Right renal pelvis (tissue), 4 donors: ENCODE results near the gene B3GAT2. TPM values are rescaled to one million over a fixed set of nuclear protein-coding genes. Genes with fewer than 3 reads are reported as not detected.
A peak's percentile ranks its signal among the peaks of the same experiment; 100 is the strongest.
"Not testable (repeated sequence)": the region's sequence is repeated elsewhere in the genome, so short reads cannot be mapped to it uniquely, and the experiment has no call there.

ENCODE experiments used
- DNase-seq, 4 donors: peaks; one replicate each; pipeline ENCODE4 v3.0.0-alpha.2; 2013; ENCODE audit warnings: low read depth in 4 of 4, low spot score in 3 of 4, missing footprints in 1 of 4
- polyA plus RNA-seq, 4 donors: library from polyadenylated mRNA; unstranded; fragments of 120-200 nt; gene quantifications; one replicate each; pipeline ENCODE4 v1.2.1, GENCODE V29; 2013; ENCODE audit not compliant: insufficient read length in 4 of 4

B3GAT2 gene
- 1 to 10 TPM; 1.1 to 1.7 (median 1.6) TPM for polyA plus RNA-seq

DNA sequence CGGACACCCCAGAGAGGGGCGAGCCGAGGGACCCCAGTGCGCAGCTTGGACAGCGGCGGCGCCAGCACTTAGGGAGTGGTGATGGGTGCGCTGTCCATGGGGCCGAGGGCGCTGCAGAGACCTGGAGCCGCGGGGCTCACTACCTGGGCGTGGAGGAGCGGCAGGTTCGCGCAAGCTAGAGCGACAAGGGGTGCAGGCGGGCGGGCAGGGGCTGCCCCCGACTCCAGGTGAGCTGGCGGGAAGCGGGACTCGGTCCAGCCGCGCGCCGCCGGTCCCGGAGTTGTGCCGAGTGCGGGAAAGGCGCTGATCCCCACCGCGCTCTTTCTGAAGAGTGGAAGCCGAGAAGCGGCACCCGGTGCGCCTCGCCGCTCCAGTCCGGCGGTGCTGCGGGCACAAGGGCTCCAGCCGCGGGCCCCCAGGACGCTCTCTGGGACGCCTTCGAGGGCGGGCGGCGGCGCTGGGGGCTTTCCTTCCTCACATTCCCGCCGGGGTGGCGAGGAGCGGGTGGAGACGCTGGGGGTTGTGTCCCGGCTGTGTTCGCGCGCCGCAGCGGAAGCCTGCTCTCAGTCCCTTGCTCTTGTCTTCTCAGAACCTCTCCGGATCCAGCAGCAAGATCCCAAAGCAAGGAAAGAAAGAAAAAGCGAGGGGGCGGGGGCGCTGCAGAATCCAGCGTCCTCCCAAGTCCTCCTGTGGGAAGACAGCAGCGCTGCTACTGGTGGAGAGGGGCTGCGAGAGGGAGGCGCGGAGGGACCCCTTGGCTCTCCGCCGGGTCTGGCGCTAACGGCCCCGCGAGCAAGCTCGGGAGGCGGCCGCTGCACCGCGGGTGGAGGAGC is at the start of gene B3GAT2:
Gene B3GAT2, minus strand, starts transcription at position 610 of the 833 bp plus-strand sequence. CDS start 631 bp downstream, outside the sequence.
- DNase-seq: peak in 1 of 4 donors; percentile 13

DNA sequence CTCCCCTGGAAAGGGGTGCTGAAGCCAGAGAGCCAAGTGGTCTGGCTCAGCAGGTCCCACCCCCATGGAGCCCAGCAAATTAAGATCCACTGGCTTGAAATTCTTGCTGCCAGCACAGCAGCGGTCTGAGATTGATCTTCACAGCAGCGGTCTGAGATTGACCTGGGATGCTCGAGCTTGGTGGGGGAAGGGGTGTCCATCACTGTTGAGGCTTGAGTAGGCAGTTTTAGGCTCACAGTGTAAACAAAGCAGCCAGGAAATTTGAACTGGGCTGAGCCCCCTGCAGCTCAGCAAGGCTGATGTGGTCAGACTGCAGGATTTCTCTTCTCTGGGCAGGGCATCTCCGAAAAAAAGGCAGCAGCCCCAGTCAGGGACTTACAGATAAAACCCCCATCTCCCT is 41.3 kb upstream of the B3GAT2 start:
- DNase-seq: no peak

GRCh38 chr6:70997379-70997778 is 40.5 kb upstream of the B3GAT2 start:
- no peak for DNase-seq

DNA sequence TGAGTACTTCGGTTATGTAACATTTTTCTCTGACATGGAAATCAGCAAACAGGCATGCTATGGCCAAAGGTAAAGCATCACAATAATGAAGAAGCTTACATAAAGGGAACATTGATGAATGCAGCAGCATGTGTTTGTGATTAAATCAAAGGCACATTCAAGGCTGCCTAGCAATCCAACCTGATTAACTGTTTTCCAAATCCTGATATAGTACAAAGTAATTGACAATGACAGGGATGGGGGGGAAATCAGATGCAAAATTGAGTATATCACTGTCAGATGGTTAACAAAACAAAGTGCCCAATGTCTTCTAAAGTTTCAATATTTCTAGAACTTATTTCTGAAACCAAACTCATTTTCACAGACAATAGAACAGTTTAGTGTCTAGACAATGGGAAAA is 39.2 kb upstream of the B3GAT2 start:
- DNase-seq: no peak

DNA sequence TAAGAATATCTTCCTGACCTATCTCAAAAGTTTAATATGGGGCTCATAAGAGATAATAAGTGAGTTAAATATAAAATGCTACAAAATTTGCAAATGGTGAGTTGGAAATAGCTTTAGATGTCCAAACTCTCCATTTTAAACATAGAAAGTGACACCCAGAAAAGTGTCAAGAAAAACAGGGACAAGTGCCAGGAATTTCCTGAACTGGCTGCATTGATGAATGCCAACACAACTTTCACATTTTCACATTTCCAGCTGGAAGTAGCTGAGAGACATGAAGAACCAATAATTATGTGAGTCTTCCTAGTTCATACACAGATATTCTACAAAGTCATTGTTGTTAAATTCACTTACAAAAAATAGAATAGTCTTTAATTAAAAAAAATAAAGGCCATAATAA is 38.6 kb upstream of the B3GAT2 start:
- no peak for DNase-seq

DNA sequence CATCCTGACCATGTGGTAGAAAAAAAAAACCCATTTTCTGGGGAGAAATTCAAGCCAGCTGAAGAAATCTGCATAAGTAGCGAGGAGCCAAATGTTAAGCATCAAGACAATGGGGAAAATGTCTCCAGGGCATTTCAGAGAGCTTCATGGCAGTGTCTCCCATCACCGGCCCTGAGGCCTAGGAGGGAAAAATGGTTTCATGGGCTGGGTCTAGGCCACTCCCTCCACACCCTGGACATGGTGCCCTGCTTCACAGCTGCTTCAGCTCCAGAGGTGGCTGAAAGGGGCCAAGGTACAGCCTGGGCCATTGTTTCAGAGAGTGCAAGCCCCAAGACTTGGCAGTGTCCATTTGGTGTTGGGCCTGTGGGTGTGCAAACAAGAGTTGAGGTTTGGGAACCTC is 34.4 kb upstream of the B3GAT2 start:
- no peak for DNase-seq

DNA sequence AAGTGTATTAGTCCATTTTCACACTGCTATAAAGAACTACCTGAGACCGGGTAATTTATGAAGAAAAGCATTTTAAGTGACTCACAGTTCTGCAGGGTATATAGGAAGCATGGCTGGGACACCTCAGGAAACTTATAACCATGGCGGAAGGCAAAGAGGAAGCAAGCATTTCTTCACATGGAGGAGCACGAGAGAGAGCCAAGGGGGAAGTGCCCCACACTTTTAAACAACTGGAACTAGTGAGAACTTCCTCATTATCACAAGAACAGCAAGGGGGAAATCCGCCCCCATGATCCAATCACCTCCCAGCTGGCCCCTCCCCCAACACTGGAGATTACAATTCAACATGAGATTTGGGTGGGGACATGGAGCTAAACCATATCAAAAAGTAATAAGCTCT is 28.3 kb upstream of the B3GAT2 start:
- no peak for DNase-seq

DNA sequence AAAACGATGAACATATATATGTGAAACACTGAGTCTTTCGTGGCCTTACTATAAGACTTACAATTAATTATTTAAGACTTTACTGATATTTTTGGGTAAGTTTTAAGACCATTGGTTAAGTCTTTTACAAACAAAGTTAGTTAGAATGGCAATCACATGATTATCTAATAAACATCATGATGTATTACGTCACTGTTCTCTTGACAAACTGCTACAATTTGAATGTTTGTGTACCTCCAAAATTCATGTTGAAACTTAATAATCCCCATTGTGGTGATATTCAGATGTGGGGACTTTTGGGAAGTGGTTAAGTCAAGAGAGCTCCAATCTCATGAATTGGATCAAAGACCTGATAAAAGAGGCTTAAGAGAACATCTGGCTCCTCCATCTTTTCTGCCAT is 25.9 kb upstream of the B3GAT2 start:
- DNase-seq: no peak

- peak in 1 of 4 donors; percentile 11 for DNase-seq
Observed at GRCh38 chr6:70980727-70981126, 23.9 kb upstream of the B3GAT2 start.

DNA sequence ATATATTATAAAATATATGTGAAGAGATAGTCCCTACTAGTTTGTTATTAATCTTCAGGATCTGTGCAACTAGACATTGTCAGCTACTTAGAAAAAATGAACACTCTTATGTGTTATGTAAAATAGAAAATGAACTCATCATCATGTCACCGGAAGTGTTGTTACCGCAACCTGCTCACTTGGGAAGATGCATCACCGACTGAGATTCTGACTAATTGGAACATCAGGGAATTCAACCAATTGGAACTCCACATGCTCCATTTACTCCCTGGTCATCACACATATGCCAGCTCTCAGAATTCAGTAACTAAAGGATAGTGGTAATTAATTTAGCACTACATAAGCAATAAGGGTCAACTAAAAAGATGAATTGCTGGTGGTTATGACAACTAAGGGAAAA is 16.7 kb upstream of the B3GAT2 start:
- no peak for DNase-seq

GRCh38 chr6:70967049-70967448 is 10.2 kb upstream of the B3GAT2 start:
- no peak for DNase-seq

- DNase-seq: peak in 1 of 4 donors; percentile 12
Observed at GRCh38 chr6:70957284-70957617, 391 bp upstream of the B3GAT2 start.

GRCh38 chr6:70956191-70956450 is 739 bp downstream of the B3GAT2 start:
- no peak for DNase-seq

DNA sequence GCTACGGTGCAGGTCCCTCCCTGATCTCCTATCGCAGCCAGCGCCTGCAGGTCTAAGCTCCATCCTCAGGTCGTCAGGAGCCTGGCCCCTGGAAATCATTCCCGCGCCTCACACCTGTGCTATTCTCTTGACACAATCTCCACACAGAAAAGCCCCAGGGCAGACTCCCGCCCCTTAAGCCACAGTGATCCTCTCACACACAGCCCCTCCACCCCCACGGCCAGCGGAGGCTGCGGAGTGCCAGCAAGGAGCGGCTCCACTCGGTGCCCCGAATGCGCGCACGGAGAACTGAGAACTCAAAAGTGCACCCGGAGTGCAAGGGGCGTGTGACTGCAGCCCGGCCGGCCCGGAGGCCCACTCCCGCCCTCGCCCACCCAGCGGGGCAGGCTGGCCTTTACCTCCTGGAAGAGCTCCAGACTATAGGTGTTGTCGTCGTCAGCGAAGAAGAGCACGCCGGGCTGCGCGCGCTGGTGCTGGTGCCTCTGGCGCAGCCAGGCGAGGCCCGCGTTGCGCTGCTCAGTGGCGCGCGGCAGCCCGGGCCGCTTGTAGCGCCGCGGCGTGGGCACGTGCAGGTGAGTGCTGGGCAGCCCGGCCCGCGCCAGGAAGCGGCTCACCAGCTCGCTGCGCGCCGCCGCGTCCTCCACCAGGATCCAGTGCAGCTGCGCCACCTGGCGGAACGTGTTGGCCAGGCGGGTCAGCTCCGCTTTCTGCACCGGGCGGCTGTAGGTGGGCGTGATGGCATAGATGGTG is 1.2 kb downstream of the B3GAT2 start:
- DNase-seq: peak; percentile 74 to 85 (median 83)

- DNase-seq: no peak
Observed at GRCh38 chr6:70954750-70955149, 2.1 kb downstream of the B3GAT2 start.

DNA sequence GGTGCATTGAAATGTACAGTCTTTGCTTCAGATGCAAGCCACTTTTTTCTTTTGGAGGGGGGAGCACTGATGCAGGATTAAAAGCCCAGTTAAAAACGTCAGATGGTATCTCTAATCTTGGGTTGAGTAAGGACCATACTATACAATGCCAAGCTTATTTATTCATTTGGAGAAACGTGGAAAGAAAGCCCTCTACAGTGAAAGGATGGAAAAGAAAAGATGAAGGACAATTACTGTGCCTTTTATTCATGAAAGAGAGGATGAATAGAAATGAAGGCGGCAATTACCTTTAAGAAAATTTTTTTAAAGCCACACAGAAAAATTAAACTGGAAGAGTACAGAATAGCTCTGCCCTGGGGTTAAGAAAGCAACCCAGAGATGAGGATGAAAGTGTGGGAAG is 2.7 kb downstream of the B3GAT2 start:
- DNase-seq: no peak

DNA sequence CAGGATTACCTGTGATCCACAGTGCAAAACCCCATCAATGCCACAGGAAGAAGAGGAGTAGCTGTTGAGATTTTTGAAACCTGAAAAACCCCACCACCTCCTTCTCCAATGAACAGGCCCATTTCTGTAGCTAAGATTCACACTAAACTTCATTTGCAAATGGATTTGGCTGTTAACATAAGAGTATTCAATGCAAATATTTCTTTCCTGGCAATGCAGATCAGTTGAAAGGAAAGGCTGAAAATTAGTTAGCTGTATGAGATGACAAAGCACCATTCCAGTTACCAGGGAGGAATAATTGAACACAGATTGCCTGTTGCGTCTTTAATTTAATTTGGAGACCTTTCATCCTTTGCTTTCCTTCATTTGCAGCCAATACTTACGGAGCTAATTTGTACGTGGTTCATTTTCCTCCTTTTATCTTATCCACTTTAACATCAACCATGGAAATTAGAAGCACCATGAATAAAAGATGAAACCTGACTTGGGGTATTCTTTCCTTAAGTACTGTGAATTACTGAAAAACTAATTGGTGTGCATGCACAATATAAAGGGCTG is 4.2 kb downstream of the B3GAT2 start:
- no peak for DNase-seq

GRCh38 chr6:70944321-70944720 is 12.5 kb downstream of the B3GAT2 start:
- DNase-seq: not testable (repeated sequence)

DNA sequence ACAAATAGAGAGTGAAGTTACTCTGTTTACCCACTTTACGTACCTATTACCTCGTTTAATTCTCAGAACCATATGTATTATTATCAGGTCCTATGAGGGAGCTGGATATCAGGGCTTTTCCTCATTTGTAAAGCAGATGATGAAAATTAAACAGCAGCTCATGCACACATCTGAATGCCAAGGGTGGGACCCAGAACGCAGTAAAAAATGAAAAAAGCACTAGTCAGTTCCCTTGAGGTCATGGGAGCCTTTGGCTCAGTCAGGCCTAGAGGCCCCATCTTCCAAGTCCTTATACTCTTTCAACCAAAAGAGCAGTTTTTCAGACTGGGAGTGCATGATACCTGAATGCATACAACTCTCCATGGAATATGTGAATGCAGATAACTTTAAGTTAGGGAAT is 23.0 kb downstream of the B3GAT2 start:
- no peak for DNase-seq

- no peak for DNase-seq
Observed at GRCh38 chr6:70905742-70906141, 51.1 kb downstream of the B3GAT2 start.

GRCh38 chr6:70903665-70904452 is 53.0 kb downstream of the B3GAT2 start:
- DNase-seq: no peak
